ENCODE measurements around the gene CCDC170. TPM values are rescaled to one million over a fixed set of nuclear protein-coding genes. Genes with fewer than 3 reads are reported as not detected.
"Not testable (repeated sequence)": the region's sequence is repeated elsewhere in the genome, so short reads cannot be mapped to it uniquely, and the experiment has no call there.

The CCDC170 gene
- total RNA-seq, 1 donor from 2014 or later = not detected

DNA sequence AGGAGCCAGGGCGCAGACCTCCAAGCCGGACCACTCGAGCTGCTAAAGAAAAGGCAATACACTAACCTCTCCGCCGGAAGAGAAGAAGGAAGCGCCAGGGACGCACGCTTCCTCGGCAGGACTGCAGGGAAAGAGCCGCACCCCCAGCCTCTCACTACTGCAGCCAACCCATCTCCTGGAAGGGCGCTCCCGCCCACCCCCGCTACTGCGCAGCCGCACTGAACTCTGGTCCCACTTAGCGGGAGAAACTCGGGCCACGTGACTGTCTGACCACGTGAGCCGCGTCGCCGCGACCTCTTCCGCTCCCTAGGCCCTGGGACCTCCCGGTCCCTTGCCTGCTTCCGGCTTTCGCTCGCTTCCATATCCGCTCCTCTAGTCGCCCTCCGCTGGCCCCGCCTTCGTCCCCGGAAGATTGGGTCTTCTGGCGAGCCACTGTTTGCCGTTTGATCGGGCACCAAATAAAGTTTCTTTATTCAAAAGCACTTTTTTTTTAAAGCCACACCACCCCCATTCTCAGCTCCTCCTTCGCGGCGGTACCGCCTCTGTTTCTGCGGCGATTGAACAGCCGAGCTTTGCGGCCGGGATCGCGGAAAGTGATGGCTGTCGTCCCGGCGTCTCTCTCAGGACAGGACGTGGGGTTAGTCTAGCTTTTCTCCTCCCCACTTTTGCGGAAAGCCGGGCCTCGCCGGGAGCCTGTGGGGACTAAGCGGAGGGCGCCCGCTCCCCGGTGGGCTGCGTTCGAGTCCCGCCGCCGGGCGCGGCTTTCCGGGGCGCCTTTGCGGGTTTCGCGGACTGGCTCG lies 41.7 kb upstream of the CCDC170 start, which contains the start of gene RMND1:
Gene RMND1, minus strand, starts transcription at position 177 of the 800 bp plus-strand sequence. CDS start 6,315 bp downstream, outside the sequence.
- TF ChIP-seq CTCF (IDR thresholded peaks at IDR 0.05; ENCODE audit: insufficient read depth, low read length, poor library complexity, severe bottlenecking) = no peak
- H3K4me3 ChIP-seq (ENCODE audit: low read depth, low read length) = peak within 1 kb of the TSS; percentile 95
- no peaks in the 10 kb centered on the region for H3K36me3 ChIP-seq (ENCODE audit: control insufficient read depth, insufficient read depth, low read length)
- peak; percentile 98 for DNase-seq (ENCODE audit: low read depth)
- no peaks in the 10 kb centered on the region for H3K27me3 ChIP-seq (ENCODE audit: control insufficient read depth, insufficient read depth, low read length)

- no peak for TF ChIP-seq CTCF (IDR thresholded peaks at IDR 0.05; ENCODE audit: insufficient read depth, low read length, poor library complexity, severe bottlenecking)
- H3K36me3 ChIP-seq (ENCODE audit: control insufficient read depth, insufficient read depth, low read length) = no peaks in the 10 kb centered on the region
- no peaks in the 10 kb centered on the region for H3K27me3 ChIP-seq (ENCODE audit: control insufficient read depth, insufficient read depth, low read length)
- peak overlapping the region; percentile 93 for H3K4me3 ChIP-seq (ENCODE audit: low read depth, low read length)
- DNase-seq (ENCODE audit: low read depth) = no peak
These were observed 40.9 kb upstream of the CCDC170 start for GRCh38 chr6:151452750-151453427.

DNA sequence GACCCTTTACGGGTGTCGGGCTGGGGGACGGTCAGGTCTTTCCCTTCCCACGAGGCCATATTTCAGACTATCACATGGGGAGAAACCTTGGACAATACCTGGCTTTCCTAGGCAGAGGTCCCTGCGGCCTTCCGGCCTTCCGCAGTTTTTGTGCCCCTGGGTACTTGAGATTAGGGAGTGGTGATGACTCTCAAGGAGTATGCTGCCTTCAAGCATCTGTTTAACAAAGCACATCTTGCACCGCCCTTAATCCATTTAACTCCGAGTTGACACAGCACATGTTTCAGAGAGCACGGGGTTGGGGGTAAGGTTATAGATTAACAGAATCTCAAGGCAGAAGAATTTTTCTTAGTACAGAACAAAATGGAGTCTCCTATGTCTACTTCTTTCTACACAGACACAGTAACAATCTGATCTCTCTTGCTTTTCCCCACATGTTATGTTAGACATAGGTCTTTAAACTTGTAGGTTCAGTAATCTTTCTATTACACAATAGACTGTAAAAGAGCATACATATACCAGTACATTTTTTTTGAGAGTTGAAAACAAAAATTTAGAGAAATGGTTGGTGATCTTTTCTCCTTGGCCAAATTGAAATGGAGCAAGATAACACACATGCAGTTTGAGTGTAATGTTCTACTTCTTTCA lies 37.9 kb upstream of the CCDC170 start:
- not testable (repeated sequence) for H3K27me3 ChIP-seq (ENCODE audit: control insufficient read depth, insufficient read depth, low read length); H3K4me3 ChIP-seq (ENCODE audit: low read depth, low read length); H3K36me3 ChIP-seq (ENCODE audit: control insufficient read depth, insufficient read depth, low read length); DNase-seq (ENCODE audit: low read depth)

DNA sequence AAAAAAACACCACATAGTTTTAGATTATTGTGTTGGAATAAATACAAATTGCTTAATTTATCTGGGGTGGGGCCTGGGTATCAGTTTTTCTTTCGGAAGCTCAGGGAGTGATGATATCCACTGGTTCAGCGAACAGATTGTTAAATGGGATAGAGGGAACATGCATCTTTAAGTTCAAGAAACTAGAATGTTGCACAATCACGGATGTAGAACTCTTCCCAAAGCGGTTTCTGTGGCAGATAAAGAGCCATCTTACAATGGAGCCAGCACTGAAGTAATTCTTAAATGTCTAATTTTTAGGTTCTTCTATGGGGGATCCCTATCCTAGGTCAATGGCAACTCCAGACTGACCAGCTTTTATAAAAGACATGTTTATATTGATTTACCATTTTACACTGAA lies 32.1 kb upstream of the CCDC170 start:
- DNase-seq (ENCODE audit: low read depth) = no peak
- Histone ChIP-seq H3K27me3 (ENCODE audit: control insufficient read depth, insufficient read depth, low read length) (no peaks in the 10 kb centered on the region), H3K36me3 (ENCODE audit: control insufficient read depth, insufficient read depth, low read length) (peaks cover 2% of the 10 kb centered on the region), H3K4me3 (ENCODE audit: low read depth, low read length) (no peak overlapping the region)
- no peak for TF ChIP-seq CTCF (IDR thresholded peaks at IDR 0.05; ENCODE audit: insufficient read depth, low read length, poor library complexity, severe bottlenecking)

DNA sequence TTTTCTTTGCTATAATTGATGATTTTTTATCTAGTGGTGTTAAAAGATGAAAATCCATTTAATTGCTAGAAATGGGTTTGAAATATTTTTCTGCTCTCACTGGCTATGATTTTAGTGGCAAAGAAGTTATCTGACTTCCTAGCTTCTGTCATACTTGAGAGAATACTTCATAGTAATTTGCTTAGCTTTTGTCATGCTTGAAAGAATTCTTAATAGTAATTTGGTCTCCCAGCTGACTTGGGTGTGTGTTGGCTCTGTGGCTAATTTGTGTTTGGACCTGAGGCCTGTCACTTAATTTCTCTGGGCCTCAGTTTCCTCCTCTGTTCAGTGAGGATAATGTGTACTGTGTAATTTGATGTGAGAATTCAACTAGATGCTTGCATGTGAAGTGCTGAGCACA lies 29.1 kb upstream of the CCDC170 start:
- Histone ChIP-seq H3K27me3 (ENCODE audit: control insufficient read depth, insufficient read depth, low read length) (no peaks in the 10 kb centered on the region), H3K36me3 (ENCODE audit: control insufficient read depth, insufficient read depth, low read length) (peaks cover 2% of the 10 kb centered on the region), H3K4me3 (ENCODE audit: low read depth, low read length) (no peak overlapping the region)
- no peak for DNase-seq (ENCODE audit: low read depth)
- TF ChIP-seq CTCF (IDR thresholded peaks at IDR 0.05; ENCODE audit: insufficient read depth, low read length, poor library complexity, severe bottlenecking) = no peak
